GM23338 (cell line): ENCODE results near the gene RNU6-9.

Source experiments
- CREB1 ChIP-seq: fragments of 250-450 bp; sonication (Bioruptor Pico); IDR thresholded peaks from 2 replicates; pipeline ENCODE4 v1.5.0; 2020; ENCODE audit warnings: low read depth, mild to moderate bottlenecking, moderate library complexity
- CTCF ChIP-seq, 2 experiments: fragments of 200-600 bp in 1 of 2; sonication (generic) in 1 of 2; conservative IDR thresholded peaks; 2 replicates each; pipeline versions ENCODE4 v1.5.1 to v1.6.1; 2016 to 2017; ENCODE audit warnings: antibody characterized with exemption in 2 of 2, low read depth in 2 of 2, mild to moderate bottlenecking in 2 of 2, moderate library complexity in 1 of 2
- ETS1 ChIP-seq: IDR thresholded peaks from 2 replicates; pipeline ENCODE4 v1.6.1; 2016; ENCODE audit warnings: antibody characterized with exemption
- EZH2 ChIP-seq: fragments of 200-600 bp; sonication (generic); IDR thresholded peaks from one replicate; pipeline ENCODE4 v1.8.0; 2017; ENCODE audit warnings: antibody characterized with exemption, mild to moderate bottlenecking, low read depth; ENCODE audit not compliant: unreplicated experiment
- EZH2phosphoT487 ChIP-seq: fragments of 200-600 bp; sonication (generic); IDR thresholded peaks from one replicate; pipeline ENCODE4 v1.8.1; 2018; ENCODE audit warnings: antibody characterized with exemption; ENCODE audit not compliant: unreplicated experiment
- JUNB ChIP-seq: IDR thresholded peaks from one replicate; pipeline ENCODE4 v1.6.1; 2016; ENCODE audit warnings: antibody characterized with exemption; ENCODE audit not compliant: unreplicated experiment
- NANOG ChIP-seq: IDR thresholded peaks from 2 replicates; pipeline ENCODE4 v1.6.1; 2016; ENCODE audit warnings: antibody characterized with exemption, borderline replicate concordance
- POLR2AphosphoS5 ChIP-seq: IDR thresholded peaks from 2 replicates; pipeline ENCODE4 v1.6.1; 2016; ENCODE audit warnings: antibody characterized with exemption, low read depth
- REST ChIP-seq: IDR thresholded peaks from one replicate; pipeline ENCODE4 v1.6.1; 2018; ENCODE audit warnings: antibody characterized with exemption; ENCODE audit not compliant: unreplicated experiment
- STAT1 ChIP-seq: IDR thresholded peaks from one replicate; pipeline ENCODE4 v1.6.1; 2016; ENCODE audit warnings: antibody characterized with exemption; ENCODE audit not compliant: unreplicated experiment
- ZNF114 ChIP-seq: fragments of 250-450 bp; sonication (Bioruptor Pico); IDR thresholded peaks from 2 replicates; pipeline ENCODE4 v1.5.0; 2020; ENCODE audit warnings: mild to moderate bottlenecking, moderate library complexity
- ZNF331 ChIP-seq: fragments of 250-450 bp; sonication (Bioruptor Pico); IDR thresholded peaks from 2 replicates; pipeline ENCODE4 v1.5.0; 2020; ENCODE audit warnings: low read depth, mild to moderate bottlenecking, moderate library complexity

- TF ChIP-seq CTCF (conservative IDR thresholded peaks at IDR 0.05; ENCODE audit: low read depth in 2 of 2) (no peak), EZH2phosphoT487 (no peak), EZH2 (no peak), REST (no peak), JUNB (no peak), STAT1 (no peak), POLR2AphosphoS5 (no peak), NANOG (no peak), ZNF114 (CRISPR knock-in tag) (no peak), CREB1 (CRISPR knock-in tag) (no peak), ETS1 (no peak), ZNF331 (CRISPR knock-in tag) (no peak)
Measured at GRCh38 chr19:901216-902092, 8.2 kb downstream of the RNU6-9 start.
